Neural cell (in vitro differentiated cells): ENCODE results near the gene SPTA1. TPM values are rescaled to one million over a fixed set of nuclear protein-coding genes. Genes with fewer than 3 reads are reported as not detected.

ENCODE experiments used
- H2AFZ ChIP-seq: fragments of 200-600, 300-800 bp; sonication (generic), shearing (Covaris generic); 2 replicates; pipeline ENCODE4 v1.6.0; 2014; ENCODE audit warnings: low read depth, mild to moderate bottlenecking, antibody characterized with exemption, low read length, moderate library complexity
- H3F3A ChIP-seq: fragments of 200-600 bp; shearing (Covaris generic); 2 replicates; pipeline ENCODE4 v1.6.1; 2016; ENCODE audit warnings: mild to moderate bottlenecking, moderate library complexity, mixed read lengths, antibody characterized with exemption, low read length; ENCODE audit not compliant: insufficient read depth, poor library complexity, severe bottlenecking
- H3K27ac ChIP-seq: fragments of 200-600, 300-800 bp; sonication (generic), shearing (Covaris generic); 2 replicates; pipeline ENCODE4 v1.5.1; 2014; ENCODE audit warnings: mild to moderate bottlenecking, low read length, moderate library complexity
- H3K27me3 ChIP-seq: fragments of 300-800, 200-600 bp; sonication (generic), shearing (Covaris generic); 2 replicates; pipeline ENCODE4 v1.6.0; 2014; ENCODE audit warnings: mild to moderate bottlenecking, low read depth, low read length, moderate library complexity; ENCODE audit not compliant: insufficient read depth
- H3K36me3 ChIP-seq: fragments of 300-800, 200-600 bp; sonication (generic), shearing (Covaris generic); 2 replicates; pipeline ENCODE4 v1.5.1; 2014; ENCODE audit warnings: mild to moderate bottlenecking, antibody characterized with exemption, low read length, moderate library complexity; ENCODE audit not compliant: insufficient read depth
- H3K4me2 ChIP-seq: fragments of 300-800, 200-600 bp; sonication (generic), shearing (Covaris generic); 2 replicates; pipeline ENCODE4 v1.6.0; 2014; ENCODE audit warnings: mild to moderate bottlenecking, low read length
- H3K4me3 ChIP-seq: fragments of 300-800, 200-600 bp; sonication (generic), shearing (Covaris generic); 2 replicates; pipeline ENCODE4 v1.5.1; 2014; ENCODE audit warnings: mild to moderate bottlenecking, low read length, moderate library complexity
- H3K79me2 ChIP-seq: fragments of 200-600 bp; shearing (Covaris generic); replicated peaks from 2 replicates; pipeline ENCODE4 v1.6.0; 2014; ENCODE audit warnings: mild to moderate bottlenecking, low read length, moderate library complexity; ENCODE audit not compliant: insufficient read depth
- H3K9ac ChIP-seq: fragments of 300-800, 200-600 bp; sonication (generic), shearing (Covaris generic); 2 replicates; pipeline ENCODE4 v1.6.1; 2016; ENCODE audit warnings: mild to moderate bottlenecking, low read length, mixed read lengths
- H3K9me2 ChIP-seq: fragments of 200-600 bp; shearing (Covaris generic); 2 replicates; pipeline ENCODE4 v1.6.1; 2016; ENCODE audit warnings: mild to moderate bottlenecking, low read length, mixed read lengths; ENCODE audit not compliant: insufficient read depth
- H3K9me3 ChIP-seq: fragments of 200-600, 300-800 bp; sonication (generic), shearing (Covaris generic); 2 replicates; pipeline ENCODE4 v1.6.1; 2016; ENCODE audit warnings: mild to moderate bottlenecking, mixed run types, low read length, moderate library complexity, mixed read lengths
- H4K20me1 ChIP-seq: fragments of 200-600 bp; shearing (Covaris generic); 2 replicates; pipeline ENCODE4 v1.6.1; 2016; ENCODE audit warnings: mild to moderate bottlenecking, mixed run types; ENCODE audit not compliant: insufficient read depth
- EP300 ChIP-seq: fragments of 450-650 bp; conservative IDR thresholded peaks from 2 replicates; pipeline ENCODE4 v1.6.1; 2014; ENCODE audit warnings: antibody characterized with exemption, mild to moderate bottlenecking, moderate library complexity; ENCODE audit not compliant: poor library complexity, severe bottlenecking
- EZH2 ChIP-seq: fragments of 200-600, 300-800 bp; shearing (Covaris generic), sonication (generic); IDR thresholded peaks from 2 replicates; pipeline ENCODE4 v1.6.1; 2014; ENCODE audit warnings: antibody characterized with exemption, low read length, borderline replicate concordance, mild to moderate bottlenecking; ENCODE audit not compliant: insufficient read depth, poor library complexity, severe bottlenecking
- MXI1 ChIP-seq: fragments of 450-650 bp; conservative IDR thresholded peaks from 2 replicates; pipeline ENCODE4 v1.6.1; 2014; ENCODE audit warnings: antibody characterized with exemption, mild to moderate bottlenecking; ENCODE audit not compliant: poor library complexity, severe bottlenecking
- POLR2AphosphoS5 ChIP-seq: IDR thresholded peaks from 2 replicates; pipeline ENCODE4 v1.6.1; 2012
- RAD21 ChIP-seq: fragments of 450-650 bp; conservative IDR thresholded peaks from 2 replicates; pipeline ENCODE4 v1.6.1; 2014; ENCODE audit warnings: antibody characterized with exemption, mild to moderate bottlenecking, moderate library complexity
- SMC3 ChIP-seq: fragments of 450-650 bp; conservative IDR thresholded peaks from 2 replicates; pipeline ENCODE4 v1.6.1; 2014; ENCODE audit warnings: antibody characterized with exemption, mild to moderate bottlenecking, moderate library complexity; ENCODE audit not compliant: poor library complexity
- TAF1 ChIP-seq: IDR thresholded peaks from 2 replicates; pipeline ENCODE4 v1.6.1; 2012; ENCODE audit warnings: low read depth
- polyA plus RNA-seq: library from polyadenylated mRNA; depleted of rRNA; stranded (reverse); fragments of >200 nt; gene quantifications from 2 replicates; pipeline ENCODE4 v1.2.3, GENCODE V29; 2014
- TF ChIP-seq, protein P1 (sequence below): IDR thresholded peaks from 2 replicates; pipeline ENCODE4 v1.6.1; 2012; ENCODE audit warnings: borderline replicate concordance
- TF ChIP-seq, protein P2 (sequence below): fragments of 450-650 bp; IDR thresholded peaks from 2 replicates; pipeline ENCODE4 v1.5.1; 2014; ENCODE audit warnings: antibody characterized with exemption, mild to moderate bottlenecking, moderate library complexity; ENCODE audit not compliant: poor library complexity, severe bottlenecking

SPTA1 gene
- polyA plus RNA-seq, 1 donor from 2014 or later: not detected

GRCh38 chr1:158687037-158687436 is 522 bp upstream of the SPTA1 start:
- Histone ChIP-seq H3K9ac (no peak overlapping the region), H3K36me3 (no peaks in the 10 kb centered on the region), H4K20me1 (no peaks in the 10 kb centered on the region), H3F3A (no peaks in the 10 kb centered on the region), H3K79me2 (no peaks in the 10 kb centered on the region), H3K9me3 (no peaks in the 10 kb centered on the region), H2AFZ (no peak overlapping the region), H3K4me2 (no peak overlapping the region), H3K27me3 (no peaks in the 10 kb centered on the region), H3K27ac (no peak overlapping the region), H3K4me3 (no peak overlapping the region), H3K9me2 (no peaks in the 10 kb centered on the region)
- TF ChIP-seq TAF1 (no peak), RAD21 (no peak), EP300 (no peak), POLR2AphosphoS5 (no peak), SMC3 (no peak), EZH2 (no peak)
- TF ChIP-seq, protein P1, sequence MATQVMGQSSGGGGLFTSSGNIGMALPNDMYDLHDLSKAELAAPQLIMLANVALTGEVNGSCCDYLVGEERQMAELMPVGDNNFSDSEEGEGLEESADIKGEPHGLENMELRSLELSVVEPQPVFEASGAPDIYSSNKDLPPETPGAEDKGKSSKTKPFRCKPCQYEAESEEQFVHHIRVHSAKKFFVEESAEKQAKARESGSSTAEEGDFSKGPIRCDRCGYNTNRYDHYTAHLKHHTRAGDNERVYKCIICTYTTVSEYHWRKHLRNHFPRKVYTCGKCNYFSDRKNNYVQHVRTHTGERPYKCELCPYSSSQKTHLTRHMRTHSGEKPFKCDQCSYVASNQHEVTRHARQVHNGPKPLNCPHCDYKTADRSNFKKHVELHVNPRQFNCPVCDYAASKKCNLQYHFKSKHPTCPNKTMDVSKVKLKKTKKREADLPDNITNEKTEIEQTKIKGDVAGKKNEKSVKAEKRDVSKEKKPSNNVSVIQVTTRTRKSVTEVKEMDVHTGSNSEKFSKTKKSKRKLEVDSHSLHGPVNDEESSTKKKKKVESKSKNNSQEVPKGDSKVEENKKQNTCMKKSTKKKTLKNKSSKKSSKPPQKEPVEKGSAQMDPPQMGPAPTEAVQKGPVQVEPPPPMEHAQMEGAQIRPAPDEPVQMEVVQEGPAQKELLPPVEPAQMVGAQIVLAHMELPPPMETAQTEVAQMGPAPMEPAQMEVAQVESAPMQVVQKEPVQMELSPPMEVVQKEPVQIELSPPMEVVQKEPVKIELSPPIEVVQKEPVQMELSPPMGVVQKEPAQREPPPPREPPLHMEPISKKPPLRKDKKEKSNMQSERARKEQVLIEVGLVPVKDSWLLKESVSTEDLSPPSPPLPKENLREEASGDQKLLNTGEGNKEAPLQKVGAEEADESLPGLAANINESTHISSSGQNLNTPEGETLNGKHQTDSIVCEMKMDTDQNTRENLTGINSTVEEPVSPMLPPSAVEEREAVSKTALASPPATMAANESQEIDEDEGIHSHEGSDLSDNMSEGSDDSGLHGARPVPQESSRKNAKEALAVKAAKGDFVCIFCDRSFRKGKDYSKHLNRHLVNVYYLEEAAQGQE: no peak

GRCh38 chr1:158685085-158685484 is 1.4 kb downstream of the SPTA1 start:
- Histone ChIP-seq H3K9ac (no peak overlapping the region), H2AFZ (no peak overlapping the region), H3K27ac (no peak overlapping the region), H3K79me2 (no peaks in the 10 kb centered on the region), H3F3A (no peaks in the 10 kb centered on the region), H4K20me1 (no peaks in the 10 kb centered on the region), H3K9me3 (no peaks in the 10 kb centered on the region), H3K27me3 (no peaks in the 10 kb centered on the region), H3K9me2 (no peaks in the 10 kb centered on the region), H3K36me3 (no peaks in the 10 kb centered on the region), H3K4me3 (no peak overlapping the region), H3K4me2 (no peak overlapping the region)
- no peak for TF ChIP-seq TAF1
- TF ChIP-seq EP300: no peak

GRCh38 chr1:158681606-158682005 is 4.9 kb downstream of the SPTA1 start:
- no peak overlapping the region for H3K9ac ChIP-seq
- H2AFZ ChIP-seq: no peak overlapping the region
- no peak overlapping the region for H3K27ac ChIP-seq
- no peak overlapping the region for H3K4me3 ChIP-seq
- no peaks in the 10 kb centered on the region for H3K79me2 ChIP-seq
- H3K9me3 ChIP-seq: no peaks in the 10 kb centered on the region
- no peaks in the 10 kb centered on the region for H3K27me3 ChIP-seq
- H3F3A ChIP-seq: no peaks in the 10 kb centered on the region
- H3K9me2 ChIP-seq: no peaks in the 10 kb centered on the region
- H3K4me2 ChIP-seq: no peak overlapping the region
- H4K20me1 ChIP-seq: no peaks in the 10 kb centered on the region
- TF ChIP-seq MXI1 (no peak), POLR2AphosphoS5 (no peak), RAD21 (no peak), SMC3 (no peak), EP300 (no peak), TAF1 (no peak), EZH2 (no peak)
- TF ChIP-seq, protein P1: no peak
- TF ChIP-seq, protein P2, sequence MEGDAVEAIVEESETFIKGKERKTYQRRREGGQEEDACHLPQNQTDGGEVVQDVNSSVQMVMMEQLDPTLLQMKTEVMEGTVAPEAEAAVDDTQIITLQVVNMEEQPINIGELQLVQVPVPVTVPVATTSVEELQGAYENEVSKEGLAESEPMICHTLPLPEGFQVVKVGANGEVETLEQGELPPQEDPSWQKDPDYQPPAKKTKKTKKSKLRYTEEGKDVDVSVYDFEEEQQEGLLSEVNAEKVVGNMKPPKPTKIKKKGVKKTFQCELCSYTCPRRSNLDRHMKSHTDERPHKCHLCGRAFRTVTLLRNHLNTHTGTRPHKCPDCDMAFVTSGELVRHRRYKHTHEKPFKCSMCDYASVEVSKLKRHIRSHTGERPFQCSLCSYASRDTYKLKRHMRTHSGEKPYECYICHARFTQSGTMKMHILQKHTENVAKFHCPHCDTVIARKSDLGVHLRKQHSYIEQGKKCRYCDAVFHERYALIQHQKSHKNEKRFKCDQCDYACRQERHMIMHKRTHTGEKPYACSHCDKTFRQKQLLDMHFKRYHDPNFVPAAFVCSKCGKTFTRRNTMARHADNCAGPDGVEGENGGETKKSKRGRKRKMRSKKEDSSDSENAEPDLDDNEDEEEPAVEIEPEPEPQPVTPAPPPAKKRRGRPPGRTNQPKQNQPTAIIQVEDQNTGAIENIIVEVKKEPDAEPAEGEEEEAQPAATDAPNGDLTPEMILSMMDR: no peak
- no peaks in the 10 kb centered on the region for H3K36me3 ChIP-seq
